K562 (cell line): ENCODE measurements around the gene FRRS1L. TPM values are rescaled to one million over a fixed set of nuclear protein-coding genes. Genes with fewer than 3 reads are reported as not detected.

ENCODE experiments used
- BACH1 ChIP-seq: fragments of 200-800 bp; sonication (Bioruptor generic); IDR thresholded peaks from 2 replicates; pipeline ENCODE4 v1.6.1; 2016; ENCODE audit warnings: missing genetic modification characterization, missing compliant biosample characterization
- CHD2 ChIP-seq: IDR thresholded peaks from 2 replicates; pipeline ENCODE4 v1.6.1; 2011; ENCODE audit warnings: low read depth, low read length
- DPF2 ChIP-seq: fragments of 450-650 bp; IDR thresholded peaks from 2 replicates; pipeline ENCODE4 v1.6.1; 2016
- FIP1L1 ChIP-seq: fragments of 200-400 bp; formaldehyde crosslinking; IDR thresholded peaks from 2 replicates; pipeline ENCODE4 v1.6.1; 2018; ENCODE audit warnings: mild to moderate bottlenecking, low read depth, low read length; ENCODE audit not compliant: poor library complexity, severe bottlenecking
- FOXM1 ChIP-seq, 2 experiments: fragments of 450-650 bp in 1 of 2; sonication (generic) in 1 of 2; formaldehyde crosslinking in 1 of 2; IDR thresholded peaks; 2 replicates each; pipeline versions ENCODE4 v1.6.1 to v1.9.0; 2017 to 2022; ENCODE audit warnings: low read depth in 2 of 2, mild to moderate bottlenecking in 2 of 2, missing genetic modification reagents in 1 of 2, moderate library complexity in 1 of 2
- GTF2E2 ChIP-seq: fragments of 200-800 bp; sonication (Bioruptor generic); IDR thresholded peaks from 2 replicates; pipeline ENCODE4 v1.6.1; 2016; ENCODE audit warnings: missing genetic modification characterization, missing compliant biosample characterization
- HDAC3 ChIP-seq: fragments of 450-650 bp; IDR thresholded peaks from 2 replicates; pipeline ENCODE4 v1.6.1; 2018; ENCODE audit warnings: borderline replicate concordance, mild to moderate bottlenecking, moderate library complexity; ENCODE audit not compliant: partially characterized antibody
- HDAC6 ChIP-seq: IDR thresholded peaks from 2 replicates; pipeline ENCODE4 v1.6.1; 2012; ENCODE audit warnings: low read depth, mild to moderate bottlenecking, control low read depth, inconsistent platforms, low read length, moderate library complexity
- KDM1A ChIP-seq, 2 experiments: fragments of 450-650 bp; IDR thresholded peaks; 2 replicates each; pipeline ENCODE4 v1.6.1; 2016; ENCODE audit warnings: mild to moderate bottlenecking in 2 of 2
- KDM2B ChIP-seq: fragments of 250-450 bp; sonication (Bioruptor Pico); IDR thresholded peaks from 2 replicates; pipeline ENCODE4 v1.8.0; 2021; ENCODE audit warnings: mild to moderate bottlenecking, moderate library complexity
- MED1 ChIP-seq: sonication (generic); formaldehyde crosslinking; IDR thresholded peaks from 2 replicates; pipeline ENCODE4 v1.8.1; 2023; ENCODE audit warnings: missing genetic modification reagents, borderline replicate concordance
- MXI1 ChIP-seq: IDR thresholded peaks from 2 replicates; pipeline ENCODE4 v1.6.1; 2011; ENCODE audit warnings: low read depth, mild to moderate bottlenecking, improper control_type of control experiment, low read length
- NFATC3 ChIP-seq: fragments of 450-650 bp; IDR thresholded peaks from 2 replicates; pipeline ENCODE4 v1.6.1; 2017; ENCODE audit warnings: mild to moderate bottlenecking
- NONO ChIP-seq, 2 experiments: fragments of 200-400 bp in 1 of 2; fragments of 450-650 bp in 1 of 2; formaldehyde crosslinking in 1 of 2; IDR thresholded peaks; 2 replicates each; pipeline ENCODE4 v1.6.1; 2017; ENCODE audit warnings: low read depth in 2 of 2, mild to moderate bottlenecking in 2 of 2, moderate library complexity in 2 of 2, low read length in 1 of 2
- POLR2H ChIP-seq: IDR thresholded peaks from 2 replicates; pipeline ENCODE4 v1.6.1; 2016; ENCODE audit warnings: missing genetic modification characterization, low read depth, mild to moderate bottlenecking, control low read depth, missing compliant biosample characterization, moderate library complexity
- PTRF ChIP-seq: fragments of 450-650 bp; IDR thresholded peaks from 2 replicates; pipeline ENCODE4 v1.6.1; 2016; ENCODE audit warnings: mild to moderate bottlenecking, missing genetic modification characterization, missing compliant biosample characterization
- RBM25 ChIP-seq: fragments of 200-400 bp; formaldehyde crosslinking; IDR thresholded peaks from 2 replicates; pipeline ENCODE4 v1.6.1; 2018; ENCODE audit warnings: low read length, low read depth, moderate library complexity; ENCODE audit not compliant: severe bottlenecking
- SMARCE1 ChIP-seq: fragments of 450-650 bp; IDR thresholded peaks from 2 replicates; pipeline ENCODE4 v1.7.1; 2016; ENCODE audit warnings: mild to moderate bottlenecking
- TAF15 ChIP-seq: fragments of 200-400 bp; formaldehyde crosslinking; IDR thresholded peaks from 2 replicates; pipeline ENCODE4 v1.6.1; 2017; ENCODE audit warnings: mild to moderate bottlenecking, low read depth, low read length, moderate library complexity
- TBL1XR1 ChIP-seq, 2 experiments: IDR thresholded peaks; 2 replicates each; pipeline ENCODE4 v1.6.1; 2012; ENCODE audit warnings: improper control_type of control experiment in 2 of 2, low read length in 2 of 2, mild to moderate bottlenecking in 1 of 2
- ZNF695 ChIP-seq: fragments of 450-650 bp; formaldehyde crosslinking; IDR thresholded peaks from 2 replicates; pipeline ENCODE4 v1.4.0; 2020; ENCODE audit warnings: mild to moderate bottlenecking, moderate library complexity
- polyA plus RNA-seq, 8 experiments: library from polyadenylated mRNA; depleted of rRNA in 4 of 8; stranded (reverse) in 5 of 8; unstranded in 3 of 8; fragments of >200 nt; fragmentation: Nextera tagmentation in 2 of 8; fragmentation: Illumina TruSeq in 1 of 8; extraction: Ambion mirVana in 2 of 8; extraction: Trizol in 1 of 8; gene quantifications; 2 replicates each; pipeline versions ENCODE4 v1.2.1 to v1.2.3, GENCODE V29; 2011 to 2014; ENCODE audit warnings: inconsistent platforms in 1 of 8, missing spikeins in 1 of 8
- total RNA-seq, 7 experiments: library from RNA; depleted of rRNA in 6 of 7; stranded (reverse); fragments of >200 nt in 6 of 7; fragmentation: Illumina TruSeq in 2 of 7; extraction: Trizol in 2 of 7; gene quantifications; 2 replicates each; pipeline versions ENCODE4 v1.2.1 to v1.2.3, GENCODE V29; 2011 to 2021; ENCODE audit warnings: low replicate concordance in 1 of 7
- TF ChIP-seq, protein P1 (sequence below): IDR thresholded peaks from 2 replicates; pipeline ENCODE4 v1.6.1; 2012; ENCODE audit warnings: low read depth, low read length, improper control_type of control experiment, borderline replicate concordance
- TF ChIP-seq, protein P2 (sequence below): fragments of 450-650 bp; formaldehyde crosslinking; IDR thresholded peaks from 2 replicates; pipeline ENCODE4 v1.4.0; 2020; ENCODE audit warnings: mild to moderate bottlenecking, moderate library complexity
- TF ChIP-seq, protein P3 (sequence below): fragments of 200-800 bp; sonication (Bioruptor generic); IDR thresholded peaks from 2 replicates; pipeline ENCODE4 v1.6.1; 2017; ENCODE audit warnings: missing genetic modification characterization, missing compliant biosample characterization

The FRRS1L gene
- total and polyA plus RNA-seq, 9 of the 15 experiments (the other 6 are each of a cell fraction or from before 2014, with no cell fraction given) = under 0.01 to 0.04 (median 0.03) TPM; not detected in 5

DNA sequence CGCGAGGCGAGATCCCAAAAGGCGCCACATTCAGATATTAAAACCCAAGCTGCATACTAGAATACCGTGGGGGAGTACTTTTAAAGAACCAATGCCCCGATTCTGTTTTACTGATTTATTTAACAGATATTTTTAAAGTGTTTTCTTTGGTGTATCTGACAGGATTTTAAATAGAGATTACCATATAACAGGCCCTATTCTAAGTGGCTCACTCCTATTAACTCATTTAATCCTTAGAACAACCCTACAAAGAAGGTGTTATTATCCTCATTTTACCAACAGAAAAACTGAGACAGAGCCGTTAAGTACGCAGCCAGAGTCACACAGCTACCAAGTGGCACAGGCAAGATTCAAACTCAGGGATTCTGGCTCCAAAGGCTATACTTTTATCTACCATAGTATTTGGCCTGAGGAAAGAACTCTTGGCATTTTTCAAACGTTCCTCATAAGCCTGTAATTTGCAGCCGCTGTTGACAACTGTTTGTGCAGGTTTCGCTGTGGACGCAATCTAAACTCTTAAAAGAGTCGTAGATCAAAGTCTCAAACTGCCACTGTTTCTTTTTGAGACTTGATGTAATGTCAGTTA, 46.8 kb downstream of the FRRS1L start (continued):
- peak; percentile 97 for TF ChIP-seq CHD2
- TF ChIP-seq, protein P1, sequence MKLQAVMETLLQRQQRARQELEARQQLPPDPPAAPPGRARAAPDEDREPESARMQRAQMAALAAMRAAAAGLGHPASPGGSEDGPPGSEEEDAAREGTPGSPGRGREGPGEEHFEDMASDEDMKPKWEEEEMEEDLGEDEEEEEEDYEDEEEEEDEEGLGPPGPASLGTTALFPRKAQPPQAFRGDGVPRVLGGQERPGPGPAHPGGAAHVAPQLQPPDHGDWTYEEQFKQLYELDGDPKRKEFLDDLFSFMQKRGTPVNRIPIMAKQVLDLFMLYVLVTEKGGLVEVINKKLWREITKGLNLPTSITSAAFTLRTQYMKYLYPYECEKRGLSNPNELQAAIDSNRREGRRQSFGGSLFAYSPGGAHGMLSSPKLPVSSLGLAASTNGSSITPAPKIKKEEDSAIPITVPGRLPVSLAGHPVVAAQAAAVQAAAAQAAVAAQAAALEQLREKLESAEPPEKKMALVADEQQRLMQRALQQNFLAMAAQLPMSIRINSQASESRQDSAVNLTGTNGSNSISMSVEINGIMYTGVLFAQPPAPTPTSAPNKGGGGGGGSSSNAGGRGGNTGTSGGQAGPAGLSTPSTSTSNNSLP = peak; percentile 68; the same call in 1 of the 2 replicates
- TF ChIP-seq RBM25 = peak; percentile 81
- no peak for TF ChIP-seq KDM2B (CRISPR knock-in tag)
- TF ChIP-seq SMARCE1 = 0 out of 2 replicates have a peak, but pooled peaks have one; percentile 21
- TF ChIP-seq POLR2H (tag) = peak; percentile 81
- TF ChIP-seq, protein P2, sequence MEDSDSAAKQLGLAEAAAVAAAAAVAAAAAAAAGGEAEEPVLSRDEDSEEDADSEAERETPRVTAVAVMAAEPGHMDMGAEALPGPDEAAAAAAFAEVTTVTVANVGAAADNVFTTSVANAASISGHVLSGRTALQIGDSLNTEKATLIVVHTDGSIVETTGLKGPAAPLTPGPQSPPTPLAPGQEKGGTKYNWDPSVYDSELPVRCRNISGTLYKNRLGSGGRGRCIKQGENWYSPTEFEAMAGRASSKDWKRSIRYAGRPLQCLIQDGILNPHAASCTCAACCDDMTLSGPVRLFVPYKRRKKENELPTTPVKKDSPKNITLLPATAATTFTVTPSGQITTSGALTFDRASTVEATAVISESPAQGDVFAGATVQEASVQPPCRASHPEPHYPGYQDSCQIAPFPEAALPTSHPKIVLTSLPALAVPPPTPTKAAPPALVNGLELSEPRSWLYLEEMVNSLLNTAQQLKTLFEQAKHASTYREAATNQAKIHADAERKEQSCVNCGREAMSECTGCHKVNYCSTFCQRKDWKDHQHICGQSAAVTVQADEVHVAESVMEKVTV (CRISPR knock-in tag) = 0 out of 2 replicates have a peak, but pooled peaks have one; percentile 14
- peak; percentile 65 for TF ChIP-seq HDAC3
- TF ChIP-seq FIP1L1 = no peak
- TF ChIP-seq ZNF695 = no peak
- TF ChIP-seq NFATC3 = no peak
- peak; percentile 59; a peak in 2 of 4 replicates for TF ChIP-seq KDM1A (IDR thresholded peaks at IDR 0.05)
- TF ChIP-seq FOXM1 (IDR thresholded peaks at IDR 0.05; ENCODE audit: low read depth) = 0 out of 2 replicates have a peak, but pooled peaks have one; percentile 7
- no peak for TF ChIP-seq FOXM1 (CRISPR knock-in tag; IDR thresholded peaks at IDR 0.05; ENCODE audit: low read depth)
- TF ChIP-seq NONO (IDR thresholded peaks at IDR 0.05; ENCODE audit: low read depth in 2 of 2, low read length in 1 of 2) = no peak
- peak; percentile 37; the same call in 1 of the 2 replicates for TF ChIP-seq DPF2
- TF ChIP-seq BACH1 (tag) = 0 out of 2 replicates have a peak, but pooled peaks have one; percentile 16
- peak; percentile 7; the same call in 1 of the 2 replicates for TF ChIP-seq MXI1
- no peak for TF ChIP-seq HDAC6
- TF ChIP-seq, protein P3, sequence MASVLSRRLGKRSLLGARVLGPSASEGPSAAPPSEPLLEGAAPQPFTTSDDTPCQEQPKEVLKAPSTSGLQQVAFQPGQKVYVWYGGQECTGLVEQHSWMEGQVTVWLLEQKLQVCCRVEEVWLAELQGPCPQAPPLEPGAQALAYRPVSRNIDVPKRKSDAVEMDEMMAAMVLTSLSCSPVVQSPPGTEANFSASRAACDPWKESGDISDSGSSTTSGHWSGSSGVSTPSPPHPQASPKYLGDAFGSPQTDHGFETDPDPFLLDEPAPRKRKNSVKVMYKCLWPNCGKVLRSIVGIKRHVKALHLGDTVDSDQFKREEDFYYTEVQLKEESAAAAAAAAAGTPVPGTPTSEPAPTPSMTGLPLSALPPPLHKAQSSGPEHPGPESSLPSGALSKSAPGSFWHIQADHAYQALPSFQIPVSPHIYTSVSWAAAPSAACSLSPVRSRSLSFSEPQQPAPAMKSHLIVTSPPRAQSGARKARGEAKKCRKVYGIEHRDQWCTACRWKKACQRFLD (CRISPR knock-in tag) = peak; percentile 34; the same call in 1 of the 2 replicates
- no peak for TF ChIP-seq TAF15
- TF ChIP-seq MED1 = no peak
- TF ChIP-seq PTRF (tag) = no peak
- TF ChIP-seq GTF2E2 (tag) = 0 out of 2 replicates have a peak, but pooled peaks have one; percentile 30
- 0 out of 4 replicates have a peak, but pooled peaks of 1 of the 2 experiments have one; percentile 19 for TF ChIP-seq TBL1XR1 (IDR thresholded peaks at IDR 0.05; ENCODE audit: low read length in 2 of 2)
